ACHN (cell line): Measurements from ENCODE around the gene MGAM2.

Experiments used
- DNase-seq: peaks from one replicate; pipeline ENCODE4 v3.0.0-alpha.2; 2015
- in situ Hi-C: cut with HindIII; loops from 2 replicates; pipeline ENCODE4 v1.10.0; 2017; ENCODE audit warnings: low sequenced_read_pairs, low pct_ligation_motif_present, low pct_unique_long_range_greater_than_20kb

MGAM2 gene

DNA sequence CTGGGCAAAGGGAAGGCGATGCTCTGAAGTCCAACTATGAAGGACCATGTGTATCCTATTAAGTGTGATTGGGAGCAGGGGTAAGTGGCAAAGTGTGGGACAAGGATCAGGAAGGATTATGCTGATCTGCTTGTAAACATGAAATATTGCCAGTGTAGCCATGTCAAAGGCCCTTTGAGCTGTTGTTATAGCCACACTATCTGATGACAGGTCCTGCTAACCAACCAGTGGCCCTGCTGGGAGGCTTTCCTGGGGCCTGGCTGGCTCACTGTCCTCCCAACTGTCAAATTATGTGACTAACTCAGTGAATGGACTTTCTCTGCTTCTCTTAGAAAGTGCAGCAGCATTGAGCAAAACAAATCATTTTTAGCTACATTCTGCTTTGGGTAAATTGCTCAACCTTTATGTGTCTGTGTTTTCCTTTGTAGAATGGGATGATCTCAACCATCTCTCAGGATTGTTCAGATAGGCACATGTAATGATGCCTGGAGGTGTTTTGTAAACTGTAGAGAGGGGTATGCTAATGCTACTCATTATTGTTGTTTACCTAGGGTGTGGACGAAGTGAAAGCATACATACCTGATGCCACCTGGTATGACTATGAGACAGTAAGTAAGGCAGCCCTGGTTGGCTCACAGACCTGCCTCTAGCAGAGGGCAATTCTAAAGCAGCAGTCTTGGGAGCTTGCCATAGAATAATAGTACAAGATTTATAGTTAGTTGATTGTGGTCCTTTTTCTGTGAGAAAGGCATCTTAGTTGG is 47.4 kb downstream of the MGAM2 start:
- in situ Hi-C loops = no loop called here
- no peak for DNase-seq

DNA sequence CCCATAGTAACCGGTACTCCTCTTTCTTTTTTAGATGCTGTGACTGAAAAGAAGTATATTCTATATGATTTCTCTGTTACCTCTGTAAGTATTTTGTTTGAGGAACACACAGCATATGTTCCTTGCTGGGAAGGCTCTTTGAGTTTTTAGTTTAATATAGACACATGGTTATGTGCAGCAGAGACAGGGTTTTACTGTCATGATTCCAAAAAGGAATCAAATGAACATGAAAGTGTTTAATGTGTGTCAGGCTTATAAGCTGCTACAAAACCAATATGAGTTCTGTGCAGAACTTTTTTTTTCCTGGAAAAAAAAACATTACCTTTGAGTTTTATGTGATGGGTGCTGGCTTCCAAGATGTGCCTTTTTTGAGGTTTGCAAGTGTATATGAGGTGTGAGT is 50.4 kb downstream of the MGAM2 start:
- in situ Hi-C loops = no loop called here
- no peak for DNase-seq

DNA sequence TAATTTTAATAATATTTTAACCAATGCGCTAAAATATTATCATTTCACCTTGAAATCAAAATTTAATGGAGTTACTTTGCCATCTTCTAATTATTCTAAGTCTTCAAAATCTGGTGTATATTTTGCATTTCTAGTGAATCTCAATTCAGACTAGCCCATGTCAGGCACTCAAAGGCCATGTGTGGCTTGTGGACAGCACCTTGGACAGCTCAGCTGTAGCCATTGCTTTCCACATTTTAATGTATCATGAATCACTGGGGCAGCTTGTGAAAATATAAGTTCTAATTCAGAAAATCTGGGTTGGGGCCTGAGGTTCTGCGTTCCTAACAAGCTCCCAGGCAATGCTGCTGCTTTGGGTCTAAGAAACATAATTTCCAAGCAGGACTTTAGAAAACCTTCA is 57.2 kb downstream of the MGAM2 start:
- in situ Hi-C loops = no loop called here
- DNase-seq = peak; percentile 35

DNA sequence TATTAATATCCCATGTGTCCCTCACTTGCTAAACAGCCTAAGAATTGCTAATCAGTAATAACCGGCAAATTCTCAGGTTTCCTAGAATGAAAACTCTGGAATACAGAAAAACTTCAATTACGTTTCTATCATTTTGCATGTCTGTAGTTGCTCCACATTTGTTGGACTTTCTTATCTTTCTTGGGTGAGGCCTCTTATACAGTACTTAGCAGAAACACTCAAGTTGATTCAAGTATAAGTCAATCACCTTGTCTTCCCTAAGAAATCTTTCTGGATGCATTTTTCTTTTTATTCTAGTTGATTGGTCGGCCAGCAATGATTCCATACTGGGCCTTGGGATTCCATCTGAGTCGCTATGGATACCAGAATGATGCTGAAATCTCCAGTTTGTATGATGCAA is 61.4 kb downstream of the MGAM2 start:
- in situ Hi-C loops = no loop called here
- DNase-seq = no peak

DNA sequence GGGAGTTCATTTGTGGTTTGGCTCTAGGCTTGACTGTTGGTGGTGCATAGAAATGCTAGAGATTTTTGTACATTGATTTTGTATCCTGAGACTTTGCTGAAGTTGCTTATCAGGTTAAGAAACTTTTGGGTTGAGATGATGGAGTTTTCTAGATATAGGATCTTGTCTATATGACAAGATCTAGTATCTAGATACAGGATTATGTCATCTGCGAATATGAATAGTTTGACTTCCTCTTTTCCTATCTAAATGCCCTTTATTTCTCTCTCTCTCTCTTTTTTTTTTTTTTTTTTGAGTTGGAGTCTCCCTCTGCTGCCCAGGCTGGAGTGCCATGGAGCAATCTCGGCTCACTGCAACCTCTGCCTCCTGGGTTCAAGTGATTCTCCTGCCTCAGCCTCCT is 62.9 kb downstream of the MGAM2 start:
- DNase-seq = no peak
- in situ Hi-C loops = no loop called here

DNA sequence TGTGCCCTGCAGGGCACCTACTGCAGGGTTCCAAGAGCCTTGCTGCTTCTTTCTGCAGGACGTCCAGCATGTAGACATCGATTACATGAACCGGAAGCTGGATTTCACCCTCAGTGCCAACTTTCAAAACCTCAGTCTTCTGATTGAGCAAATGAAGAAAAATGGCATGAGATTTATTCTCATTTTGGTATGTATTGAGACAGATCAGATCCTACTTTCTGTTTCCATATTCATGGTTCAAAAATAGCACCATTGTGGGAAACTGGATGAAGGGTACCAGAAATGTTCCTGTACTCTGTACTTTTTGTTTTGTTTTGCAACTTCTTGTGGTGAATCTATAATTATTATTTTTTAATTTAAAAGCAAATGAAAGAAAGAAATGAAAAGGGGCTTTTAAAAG is 64.1 kb downstream of the MGAM2 start:
- in situ Hi-C loops = no loop called here
- no peak for DNase-seq

DNA sequence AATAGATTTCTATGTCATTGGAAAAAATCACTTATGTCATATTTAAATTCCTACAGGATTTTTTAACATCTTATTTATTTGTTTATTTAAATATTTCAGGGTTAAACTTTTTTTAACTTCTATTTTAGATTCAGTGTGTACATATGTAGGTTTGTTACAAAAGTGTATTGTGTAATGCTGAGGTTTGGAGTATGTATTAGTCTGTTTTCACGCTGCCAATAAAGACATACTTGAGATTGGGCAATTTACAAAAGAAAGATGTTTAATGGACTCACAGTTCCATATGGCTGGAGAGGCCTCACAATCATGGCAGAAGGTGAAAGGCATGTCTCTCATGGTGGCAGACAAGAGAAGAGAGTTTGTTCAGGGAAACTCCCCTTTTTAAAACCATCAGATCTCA is 65.4 kb downstream of the MGAM2 start:
- in situ Hi-C loops = no loop called here
- DNase-seq = no peak

DNA sequence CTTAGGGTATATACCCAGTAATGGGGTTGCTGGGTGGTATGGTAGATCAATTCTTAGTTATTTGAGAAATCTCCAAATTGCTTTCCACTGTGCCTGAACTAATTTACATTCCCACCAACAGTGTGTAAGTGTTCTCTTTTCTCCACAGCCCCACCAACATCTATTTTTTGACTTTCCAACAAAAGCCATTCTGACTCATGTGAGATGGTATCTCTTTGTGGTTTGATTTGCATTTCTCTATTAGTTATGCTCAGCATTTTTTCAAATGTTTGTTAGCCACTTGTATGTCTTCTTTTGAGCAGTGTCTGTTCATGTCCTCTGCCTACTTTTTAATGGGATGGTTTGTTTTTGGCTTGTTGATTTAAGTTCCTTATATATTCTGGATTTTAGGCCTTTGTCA is 66.4 kb downstream of the MGAM2 start:
- in situ Hi-C loops = no loop called here
- no peak for DNase-seq

DNA sequence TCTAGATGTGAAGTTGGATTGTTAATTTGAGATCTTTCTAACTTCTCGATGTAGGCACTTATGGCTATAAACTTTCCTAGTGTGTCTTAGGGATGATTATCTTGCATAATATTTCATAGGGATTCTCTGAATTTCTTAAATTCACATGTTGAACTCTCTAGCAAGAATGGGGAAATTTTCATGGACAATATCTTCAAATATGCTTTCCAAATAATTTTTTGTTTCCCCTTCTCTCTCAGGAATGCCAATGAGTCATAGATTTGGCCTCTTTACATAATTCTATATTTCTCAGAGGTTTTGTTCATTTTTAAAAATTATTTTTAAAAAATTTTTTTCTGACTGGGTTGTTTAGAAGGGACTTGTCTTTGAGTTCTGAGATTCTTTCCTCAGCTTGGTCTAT is 68.9 kb downstream of the MGAM2 start:
- DNase-seq = no peak
- in situ Hi-C loops = no loop called here

DNA sequence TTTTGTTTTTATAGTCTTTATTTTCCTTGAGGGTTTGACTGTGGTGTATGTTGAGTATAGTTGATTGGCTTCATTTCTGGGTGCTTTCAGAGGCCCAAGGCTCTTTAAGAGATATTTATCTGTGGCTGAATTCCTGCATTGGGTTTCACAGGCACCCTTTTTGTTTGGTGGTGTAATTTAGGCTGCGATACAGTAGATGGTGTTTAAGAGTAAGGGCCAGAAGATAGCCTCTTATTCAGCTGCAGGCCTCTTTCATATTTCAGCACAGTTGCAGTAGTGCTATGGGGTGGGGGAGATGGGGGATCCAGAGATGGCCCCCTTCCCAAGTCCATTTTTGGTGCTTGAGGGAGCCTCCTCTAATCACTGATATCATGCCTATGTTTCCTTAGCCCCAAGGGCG is 69.7 kb downstream of the MGAM2 start:
- no peak for DNase-seq
- in situ Hi-C loops = no loop called here

DNA sequence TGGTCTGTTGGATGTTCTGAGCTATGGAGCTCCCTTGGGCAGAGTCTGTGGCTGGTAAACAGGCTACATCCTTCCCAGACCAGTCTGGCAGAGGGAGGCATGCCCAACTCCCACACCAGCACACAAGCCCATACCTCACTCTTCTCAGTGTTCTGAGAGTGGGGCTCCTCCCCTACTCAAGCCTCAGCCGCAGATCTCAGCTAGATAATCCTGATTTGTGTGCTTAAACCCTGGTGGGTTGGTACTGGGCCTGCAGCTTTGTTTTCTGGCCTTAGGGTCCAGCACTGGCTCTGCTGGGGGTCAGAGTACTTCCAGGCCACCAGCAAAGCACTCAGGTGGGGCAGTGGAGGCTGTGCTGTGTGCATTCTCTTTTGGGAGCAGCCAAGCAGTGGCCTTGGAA is 70.4 kb downstream of the MGAM2 start:
- in situ Hi-C loops = no loop called here
- no peak for DNase-seq

DNA sequence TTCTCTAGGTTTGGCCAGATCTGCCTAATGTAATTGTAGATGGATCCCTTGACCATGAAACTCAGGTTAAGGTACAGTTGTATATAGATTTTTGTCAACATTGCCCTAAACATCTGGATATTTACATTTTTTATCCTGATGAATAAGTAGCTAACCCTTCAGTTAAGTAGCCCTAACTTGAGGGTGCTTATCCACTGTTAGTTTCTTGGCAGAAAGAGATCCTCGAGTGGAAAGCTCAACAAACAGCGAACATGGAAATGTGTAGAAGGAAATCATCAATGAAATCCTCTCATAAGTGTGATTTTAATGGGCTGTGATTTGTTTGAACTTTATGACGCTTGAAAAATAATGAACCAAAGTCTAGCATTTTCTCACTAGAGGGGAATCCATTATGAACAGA is 73.6 kb downstream of the MGAM2 start:
- DNase-seq = no peak
- in situ Hi-C loops = no loop called here

DNA sequence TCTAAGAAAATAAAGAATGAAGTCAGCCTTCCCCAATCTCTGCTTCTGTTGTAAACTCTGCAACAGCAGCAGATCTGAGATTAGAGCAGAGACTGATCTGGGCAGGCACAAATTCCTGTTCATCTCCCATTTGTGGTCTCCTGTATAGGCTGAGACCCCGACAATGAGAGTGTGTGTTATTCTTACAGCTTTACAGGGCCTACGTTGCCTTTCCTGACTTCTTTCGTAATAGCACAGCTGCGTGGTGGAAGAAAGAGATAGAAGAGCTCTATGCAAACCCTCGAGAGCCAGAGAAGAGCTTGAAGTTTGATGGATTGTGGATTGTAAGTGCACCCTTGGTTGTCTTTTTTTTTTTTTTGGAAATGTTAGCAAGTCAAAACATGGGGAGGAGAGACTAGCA is 74.3 kb downstream of the MGAM2 start:
- DNase-seq = no peak
- in situ Hi-C loops = no loop called here

DNA sequence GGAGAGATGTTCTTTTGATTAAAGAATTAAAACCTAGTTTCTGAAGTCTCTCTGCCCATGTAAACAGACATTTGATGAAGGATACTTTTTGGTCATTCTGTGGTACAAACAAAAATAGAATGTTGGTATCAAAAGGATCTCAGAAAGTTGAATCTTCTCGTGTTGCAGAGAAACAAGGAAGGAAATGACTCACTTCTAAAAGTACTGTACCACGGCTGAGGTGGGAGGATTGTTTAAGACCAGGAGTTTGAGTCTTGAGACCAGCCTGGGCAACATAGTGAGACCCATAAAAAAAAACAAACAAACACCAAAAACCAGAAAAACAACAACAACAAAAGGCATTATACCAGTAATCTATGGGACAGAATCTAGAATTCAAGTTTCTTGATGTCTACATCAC is 76.6 kb downstream of the MGAM2 start:
- DNase-seq = no peak
- in situ Hi-C loops = no loop called here

DNA sequence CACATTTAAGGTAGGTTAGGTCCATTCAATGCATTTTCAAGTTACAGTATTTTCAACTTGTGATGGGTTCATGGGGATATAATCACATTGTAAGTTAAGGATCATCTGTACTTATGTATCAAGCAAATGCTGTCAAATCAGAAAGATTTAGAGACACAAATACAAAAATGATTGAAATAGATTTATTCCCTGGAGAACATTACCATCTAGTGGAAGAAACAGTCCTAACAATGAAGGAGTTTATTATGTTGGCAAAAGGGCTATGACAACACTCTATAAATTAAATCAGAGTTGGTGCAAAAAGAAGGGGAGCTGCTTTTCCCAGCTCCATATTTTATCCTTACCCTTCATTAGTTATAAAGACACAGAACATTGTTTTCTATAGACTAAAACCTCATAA is 77.3 kb downstream of the MGAM2 start:
- in situ Hi-C loops = no loop called here
- DNase-seq = peak; percentile 36

DNA sequence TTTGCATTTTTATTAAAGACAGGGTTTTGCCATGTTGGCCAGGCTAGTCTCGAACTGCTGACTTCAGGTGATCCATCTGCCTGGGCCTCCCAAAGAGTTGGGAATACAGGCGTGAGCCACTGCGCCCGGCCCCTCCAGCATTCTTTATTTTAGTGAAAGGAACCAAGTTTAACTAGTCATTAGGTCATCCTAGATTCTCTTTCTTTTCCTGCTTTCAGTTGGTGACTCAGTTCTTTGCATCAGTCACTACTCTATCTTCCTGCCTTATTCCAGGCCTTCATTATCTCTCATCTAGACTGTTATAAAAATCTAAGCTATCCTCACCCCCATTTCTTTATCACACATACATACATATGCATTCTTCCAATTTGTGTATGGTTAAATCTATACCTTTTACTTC is 82.7 kb downstream of the MGAM2 start:
- DNase-seq = no peak

DNA sequence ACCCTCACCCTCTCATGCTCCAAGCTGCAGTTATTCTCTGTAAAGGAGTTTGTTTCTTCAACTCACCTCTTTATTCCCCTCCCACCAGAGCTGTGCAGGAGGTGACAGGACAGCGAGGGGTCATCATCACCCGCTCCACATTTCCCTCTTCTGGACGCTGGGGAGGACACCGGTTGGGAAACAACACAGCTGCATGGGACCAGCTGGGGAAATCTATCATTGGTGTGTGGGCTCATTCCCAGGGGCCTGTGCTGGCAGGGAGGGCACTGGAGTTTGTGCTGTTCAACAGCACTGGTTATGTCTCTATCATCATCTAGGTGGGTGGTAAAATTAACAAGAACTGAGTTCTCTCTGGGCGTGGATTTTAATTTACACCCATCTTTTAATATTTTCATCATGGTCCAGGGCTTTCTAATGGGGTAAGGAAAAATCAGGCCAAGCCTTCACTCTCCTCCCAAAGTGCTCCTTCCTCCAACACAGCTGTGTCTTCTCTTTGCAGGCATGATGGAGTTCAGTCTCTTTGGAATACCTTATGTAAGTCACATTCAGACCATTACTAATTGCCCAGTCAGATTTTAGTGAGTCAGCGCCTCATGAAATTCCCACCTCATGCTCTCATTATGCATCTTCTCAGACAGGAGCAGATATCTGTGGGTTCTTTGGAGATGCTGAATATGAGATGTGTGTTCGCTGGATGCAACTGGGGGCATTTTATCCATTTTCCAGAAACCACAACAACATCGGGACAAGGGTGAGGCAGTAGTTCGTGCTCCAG is 84.7 kb downstream of the MGAM2 start:
- no peak for DNase-seq
- in situ Hi-C loops = no loop called here

More for the DNA sequence above, 82.7 kb downstream of the MGAM2 start:
- in situ Hi-C loops = no loop called here

DNA sequence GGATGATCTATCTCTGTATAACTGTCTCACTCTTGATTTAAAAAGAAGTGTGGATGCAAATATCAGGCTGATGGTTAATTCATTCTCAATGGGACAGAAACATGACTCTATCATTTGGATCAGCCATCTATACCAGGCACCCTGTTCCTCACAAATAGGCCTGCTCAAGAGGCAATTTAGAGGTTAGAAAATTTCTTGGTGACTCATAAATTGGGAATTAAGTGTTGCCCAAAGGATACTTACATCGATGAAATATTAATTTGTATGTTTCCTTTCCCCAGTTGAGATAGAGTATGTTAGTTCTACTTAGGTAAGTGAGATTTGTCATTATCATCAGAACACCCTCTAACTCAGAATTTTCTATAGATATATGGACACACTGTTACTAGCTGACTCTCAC is 88.7 kb downstream of the MGAM2 start:
- in situ Hi-C loops = no loop called here

DNA sequence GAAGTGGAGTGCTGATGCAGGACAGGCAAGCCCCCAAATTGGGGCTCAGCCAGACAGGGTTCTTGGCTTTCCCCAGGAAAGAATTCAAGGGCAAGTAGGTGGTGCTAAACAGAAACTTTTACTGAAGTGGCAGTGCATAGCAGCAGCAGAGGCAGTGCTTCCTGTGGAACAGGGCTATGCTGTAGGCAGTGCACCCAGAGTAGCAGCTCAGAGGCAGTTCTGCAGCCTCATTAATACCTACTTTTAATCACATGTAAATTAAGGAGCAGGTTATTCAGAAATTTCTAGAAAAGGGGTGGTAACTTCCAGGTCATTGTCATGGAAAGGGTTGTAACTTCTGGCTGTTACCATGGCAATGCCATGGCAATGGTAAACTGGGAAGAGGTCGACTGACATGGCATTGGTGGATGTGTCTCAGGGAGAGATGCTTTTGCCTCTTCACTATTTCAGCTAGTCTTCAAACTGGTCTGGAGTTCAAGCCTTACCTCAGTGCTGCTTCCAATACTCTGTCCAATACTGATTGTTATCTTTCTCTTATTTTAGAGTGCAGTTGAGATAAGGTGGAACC is 117.1 kb downstream of the MGAM2 start:
- in situ Hi-C loops = no loop called here
- no peak for DNase-seq

More for the DNA sequence above, 88.7 kb downstream of the MGAM2 start:
- no peak for DNase-seq

DNA sequence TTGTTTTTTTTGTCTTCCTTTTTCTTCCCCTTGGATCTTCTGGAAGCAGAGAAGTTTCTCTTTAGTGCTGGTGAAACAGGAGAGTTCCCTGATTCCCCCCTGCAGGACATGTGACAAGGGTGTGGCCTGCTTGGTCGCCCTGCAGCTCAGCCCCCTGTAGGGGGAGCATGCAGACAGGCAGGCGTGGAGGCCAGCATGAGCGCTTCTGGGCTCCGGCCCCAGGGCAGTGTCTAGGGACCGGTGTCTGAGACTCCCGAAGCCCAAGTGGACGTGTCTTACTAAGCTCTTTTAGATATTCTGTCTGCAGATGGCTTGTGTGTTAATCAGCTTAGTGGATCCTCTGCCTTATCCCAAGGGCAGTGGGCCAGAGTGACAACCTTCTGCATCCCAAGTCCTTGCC is 120.2 kb downstream of the MGAM2 start:
- DNase-seq = peak; percentile 17
- in situ Hi-C loops = no loop called here
